Keratinocyte (primary cell): ENCODE measurements around the gene SLC23A2. TPM values are rescaled to one million over a fixed set of nuclear protein-coding genes. Genes with fewer than 3 reads are reported as not detected.

Experiments
- DNase-seq: peaks from one replicate; pipeline ENCODE4 v3.0.0-alpha.2; 2011; ENCODE audit warnings: low read depth, missing footprints, low spot score
- FAIRE-seq: peaks from 2 replicates; lab custom pipeline; 2011; peaks lifted over from hg19 to GRCh38; lab: Jason Lieb, UNC
- H2AFZ ChIP-seq: 2 replicates; pipeline ENCODE4 v1.6.0; 2012; ENCODE audit warnings: low read length, control low read depth, inconsistent platforms; ENCODE audit not compliant: control insufficient read depth
- H3K27ac ChIP-seq: 2 replicates; pipeline ENCODE4 v1.5.1; 2011; ENCODE audit warnings: low read length; ENCODE audit not compliant: control insufficient read depth, insufficient read depth
- H3K27me3 ChIP-seq: 3 replicates; pipeline ENCODE4 v1.6.0; 2011; ENCODE audit warnings: low read length; ENCODE audit not compliant: control insufficient read depth, insufficient read depth; ENCODE audit errors: extremely low read depth
- H3K36me3 ChIP-seq, 2 experiments: 2 replicates in 1 of 2; 3 replicates in 1 of 2; pipeline ENCODE4 v1.5.1; 2011; ENCODE audit warnings: low read length in 2 of 2, mild to moderate bottlenecking in 1 of 2; ENCODE audit not compliant: control insufficient read depth in 2 of 2, insufficient read depth in 2 of 2; ENCODE audit errors: extremely low read depth in 1 of 2
- H3K4me1 ChIP-seq: 3 replicates; pipeline ENCODE4 v1.5.1; 2011; ENCODE audit warnings: low read length; ENCODE audit not compliant: control insufficient read depth, insufficient read depth; ENCODE audit errors: extremely low read depth
- H3K4me2 ChIP-seq: 3 replicates; pipeline ENCODE4 v1.6.0; 2011; ENCODE audit warnings: low read depth, low read length; ENCODE audit not compliant: control insufficient read depth, insufficient read depth; ENCODE audit errors: extremely low read depth
- H3K4me3 ChIP-seq, 3 experiments: fragments of 200-600 bp in 1 of 3; sonication (generic) in 1 of 3; 2 replicates in 2 of 3; 3 replicates in 1 of 3; pipeline ENCODE4 v1.5.1; 2011 to 2016; ENCODE audit warnings: low read length in 3 of 3, mild to moderate bottlenecking in 3 of 3, control low read depth in 2 of 3, inconsistent platforms in 1 of 3, low read depth in 1 of 3, mixed read lengths in 1 of 3, mixed run types in 1 of 3, moderate library complexity in 1 of 3; ENCODE audit not compliant: control insufficient read depth in 2 of 3, insufficient read depth in 2 of 3; ENCODE audit errors: extremely low read depth in 1 of 3
- H3K79me2 ChIP-seq: 2 replicates; pipeline ENCODE4 v1.6.0; 2012; ENCODE audit warnings: low read length; ENCODE audit not compliant: control insufficient read depth, insufficient read depth
- H3K9ac ChIP-seq: 3 replicates; pipeline ENCODE4 v1.6.0; 2011; ENCODE audit warnings: low read length; ENCODE audit not compliant: control insufficient read depth, insufficient read depth; ENCODE audit errors: extremely low read depth
- H3K9me1 ChIP-seq: 3 replicates; pipeline ENCODE4 v1.6.0; 2011; ENCODE audit warnings: low read length; ENCODE audit not compliant: control insufficient read depth, insufficient read depth; ENCODE audit errors: extremely low read depth
- H3K9me3 ChIP-seq: 2 replicates; pipeline ENCODE4 v1.5.1; 2012; ENCODE audit warnings: low read depth, low read length; ENCODE audit not compliant: control insufficient read depth
- H4K20me1 ChIP-seq: 3 replicates; pipeline ENCODE4 v1.6.0; 2011; ENCODE audit warnings: low read length; ENCODE audit not compliant: control insufficient read depth, insufficient read depth; ENCODE audit errors: extremely low read depth
- CTCF ChIP-seq, 3 experiments: IDR thresholded peaks in 1 of 3; conservative IDR thresholded peaks in 1 of 3; optimal IDR thresholded peaks in 1 of 3; 2 replicates in 2 of 3; 3 replicates in 1 of 3; pipeline versions ENCODE3 to v1.5.1; 2011; ENCODE audit warnings: low read length in 3 of 3, mild to moderate bottlenecking in 3 of 3, moderate library complexity in 2 of 3, control low read depth in 1 of 3, inconsistent platforms in 1 of 3; ENCODE audit not compliant: insufficient read depth in 2 of 3; ENCODE audit errors: extremely low read depth in 1 of 3
- EZH2 ChIP-seq: IDR thresholded peaks from one replicate; pipeline ENCODE4 v1.6.1; 2012; ENCODE audit warnings: inconsistent platforms, mild to moderate bottlenecking, low read length, moderate library complexity
- dilution Hi-C: fragments of 300-500 bp; cut with MboI; formaldehyde crosslinking; loops from one replicate; pipeline ENCODE4 v1.7.0; 2020; ENCODE audit warnings: low sequenced_read_pairs; ENCODE audit not compliant: extremely low pct_ligation_motif_present
- polyA plus RNA-seq, 5 experiments: library from polyadenylated mRNA; depleted of rRNA in 3 of 5; stranded (reverse) in 3 of 5; stranded (forward) in 1 of 5; unstranded in 1 of 5; fragments of >200 nt; gene quantifications; 1 replicate in 1 of 5; 2 replicates in 3 of 5; 3 replicates in 1 of 5; pipeline versions ENCODE4 v1.2.1 to v1.2.3, GENCODE V29; 2011 to 2012; ENCODE audit warnings: missing spikeins in 2 of 5, low read depth in 1 of 5, low replicate concordance in 1 of 5

Gene SLC23A2
- polyA plus RNA-seq, 1 donor (not counting 4 experiments of a cell fraction or from before 2014, with no cell fraction given) = 13.4 TPM

- Histone ChIP-seq H3K9me3 (no peaks in the 10 kb centered on the region), H3K79me2 (no peaks in the 10 kb centered on the region), H3K9me1 (no peaks in the 10 kb centered on the region), H3K4me2 (no peak overlapping the region), H3K4me3 (no peak overlapping the region), H3K9ac (no peak overlapping the region), H2AFZ (no peak overlapping the region), H3K4me1 (peaks cover 1% of the 10 kb centered on the region), H3K36me3 (peaks cover 0 to 13% of the 10 kb centered on the region in 2 experiments), H3K27me3 (no peaks in the 10 kb centered on the region), H4K20me1 (no peaks in the 10 kb centered on the region), H3K27ac (no peak overlapping the region)
- no peak for FAIRE-seq
- no peak for DNase-seq
- dilution Hi-C loops = no loop called here
- TF ChIP-seq CTCF (optimal IDR thresholded peaks at IDR 0.05 in 1 of 3, IDR thresholded peaks at IDR 0.05 in 1 of 3, conservative IDR thresholded peaks at IDR 0.05 in 1 of 3; ENCODE audit: extremely low read depth in 1 of 3, insufficient read depth in 2 of 3, low read length in 3 of 3) = no peak
- TF ChIP-seq EZH2 = no peak
Observed at GRCh38 chr20:4891997-4892396, 109.3 kb downstream of the SLC23A2 start.

- Histone ChIP-seq H3K4me2 (no peak overlapping the region), H3K79me2 (no peaks in the 10 kb centered on the region), H2AFZ (no peak overlapping the region), H3K9ac (no peak overlapping the region), H3K9me1 (no peaks in the 10 kb centered on the region), H3K4me3 (no peak overlapping the region), H3K4me1 (no peaks in the 10 kb centered on the region), H3K9me3 (no peaks in the 10 kb centered on the region), H3K27ac (no peak overlapping the region), H4K20me1 (no peaks in the 10 kb centered on the region), H3K27me3 (no peaks in the 10 kb centered on the region), H3K36me3 (peaks cover 0 to 13% of the 10 kb centered on the region in 2 experiments)
- no peak for TF ChIP-seq CTCF (optimal IDR thresholded peaks at IDR 0.05 in 1 of 3, IDR thresholded peaks at IDR 0.05 in 1 of 3, conservative IDR thresholded peaks at IDR 0.05 in 1 of 3; ENCODE audit: extremely low read depth in 1 of 3, insufficient read depth in 2 of 3, low read length in 3 of 3)
- DNase-seq = no peak
- no peak for FAIRE-seq
- dilution Hi-C loops = no loop called here
Observed at GRCh38 chr20:4891190-4891763, 110.0 kb downstream of the SLC23A2 start.
